ENCODE results near the gene NCAN.
"Not testable (repeated sequence)": the region's sequence is repeated elsewhere in the genome, so short reads cannot be mapped to it uniquely, and the experiment has no call there.

Gene NCAN

DNA sequence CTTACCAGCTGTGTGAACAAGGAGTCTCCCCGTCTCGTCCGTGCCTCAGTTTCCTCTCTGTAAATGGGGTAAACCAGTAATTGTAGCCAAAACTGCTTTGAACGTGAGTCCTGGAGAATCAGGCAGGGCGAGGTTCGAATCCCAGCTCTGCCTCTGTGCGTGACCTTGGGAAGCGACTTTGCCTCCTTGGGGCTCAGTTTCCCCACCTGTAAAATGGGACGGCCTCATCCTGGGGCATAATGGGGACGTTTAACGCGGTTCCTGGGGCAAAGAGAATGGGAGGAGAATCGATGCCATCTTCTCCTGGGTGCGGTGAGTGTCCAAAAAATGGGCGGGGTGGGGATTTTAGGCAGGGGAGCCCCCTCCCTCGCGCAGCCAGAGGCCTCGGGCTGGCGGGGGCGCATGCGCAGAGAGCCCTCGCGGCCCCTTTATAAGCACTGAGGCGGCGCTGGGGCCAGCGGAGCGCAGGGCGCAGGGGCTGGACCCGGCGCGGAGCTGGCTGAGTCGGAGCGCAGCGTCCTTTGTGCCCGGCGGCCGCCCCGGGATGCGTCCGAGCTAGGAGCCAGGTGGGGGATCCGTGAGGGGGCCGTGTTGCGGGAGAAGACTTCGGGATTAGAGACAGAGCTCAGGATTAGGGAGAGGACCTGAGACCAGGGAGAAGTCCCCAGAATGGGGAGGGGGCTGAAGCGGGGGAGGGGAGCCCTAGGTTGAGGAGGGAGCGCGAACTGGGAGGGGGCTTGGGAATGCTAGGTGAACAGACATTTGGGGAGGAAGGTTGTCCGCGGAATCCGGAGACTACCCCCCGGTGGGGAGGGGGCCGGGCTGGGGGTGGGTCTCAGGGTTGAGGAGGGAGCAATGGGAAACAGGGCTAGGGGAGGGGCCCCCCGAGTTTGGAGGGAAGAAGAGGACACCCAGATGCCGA is at the start of gene NCAN:
Gene NCAN (plus strand): TSS at position 460 of the 922 bp plus-strand sequence. CDS start 4,996 bp downstream, outside the sequence.
- DNase-seq, result no peak

DNA sequence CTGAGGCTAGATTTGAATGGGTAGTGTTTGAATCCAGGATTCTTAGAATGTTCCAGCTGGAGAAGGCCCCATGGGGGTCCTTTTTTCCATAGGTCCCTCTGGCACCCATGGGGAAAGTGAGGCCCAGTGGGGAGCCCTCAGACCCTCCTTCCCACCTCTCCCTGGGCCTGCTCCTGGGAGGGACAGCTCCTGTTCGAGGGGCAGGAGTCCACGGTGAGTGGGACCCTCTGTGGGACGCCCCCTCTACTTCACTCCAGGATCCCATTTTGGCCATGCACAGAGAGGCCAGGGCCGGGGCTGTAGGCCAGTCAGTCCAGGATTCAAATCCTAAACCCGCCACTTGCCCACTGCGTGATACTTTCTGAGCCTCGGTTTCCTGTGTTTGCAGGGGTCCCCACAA is 49.3 kb upstream of the NCAN start:
- DNase-seq, result no peak

DNA sequence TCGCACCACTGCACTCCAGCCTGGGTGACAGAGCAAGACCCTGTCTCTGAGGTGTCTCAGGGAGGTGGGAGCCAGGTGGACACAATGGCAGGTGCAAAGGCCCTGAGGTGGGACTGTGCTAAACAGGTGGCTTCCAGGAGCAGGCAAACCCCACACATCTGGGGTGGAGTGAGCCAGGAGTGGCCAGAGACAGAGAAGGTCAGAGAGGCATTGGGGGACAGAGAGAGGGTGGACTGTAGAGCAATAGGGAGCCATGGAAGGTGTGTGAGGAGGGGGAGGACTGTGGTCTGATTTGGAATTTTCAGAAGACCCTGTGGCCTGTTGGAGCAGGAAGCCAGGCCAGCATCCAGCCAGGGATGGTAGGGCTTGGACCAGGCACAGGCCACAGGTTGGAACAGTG is 46.4 kb upstream of the NCAN start:
- DNase-seq, result no peak

DNA sequence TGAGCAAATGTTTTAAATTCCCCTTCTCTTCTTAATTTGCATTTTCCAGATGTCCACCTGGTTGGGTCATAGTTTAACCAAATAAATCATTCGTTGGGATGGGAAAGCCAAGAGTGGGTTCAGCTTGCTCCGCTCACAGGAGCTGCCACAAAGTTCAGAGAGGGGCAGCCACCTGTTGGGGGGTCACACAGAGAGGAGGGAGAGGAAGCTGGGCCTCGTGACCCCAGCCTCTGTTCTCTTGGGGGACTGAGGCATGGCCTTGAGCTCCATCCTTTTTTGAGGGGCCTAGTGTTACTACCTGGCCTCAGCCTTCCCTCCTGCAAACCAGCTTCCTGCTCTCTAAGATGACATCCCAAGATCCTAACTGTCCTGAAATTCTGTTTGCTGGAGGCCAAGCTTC is 44.1 kb upstream of the NCAN start:
- no peak for DNase-seq

DNA sequence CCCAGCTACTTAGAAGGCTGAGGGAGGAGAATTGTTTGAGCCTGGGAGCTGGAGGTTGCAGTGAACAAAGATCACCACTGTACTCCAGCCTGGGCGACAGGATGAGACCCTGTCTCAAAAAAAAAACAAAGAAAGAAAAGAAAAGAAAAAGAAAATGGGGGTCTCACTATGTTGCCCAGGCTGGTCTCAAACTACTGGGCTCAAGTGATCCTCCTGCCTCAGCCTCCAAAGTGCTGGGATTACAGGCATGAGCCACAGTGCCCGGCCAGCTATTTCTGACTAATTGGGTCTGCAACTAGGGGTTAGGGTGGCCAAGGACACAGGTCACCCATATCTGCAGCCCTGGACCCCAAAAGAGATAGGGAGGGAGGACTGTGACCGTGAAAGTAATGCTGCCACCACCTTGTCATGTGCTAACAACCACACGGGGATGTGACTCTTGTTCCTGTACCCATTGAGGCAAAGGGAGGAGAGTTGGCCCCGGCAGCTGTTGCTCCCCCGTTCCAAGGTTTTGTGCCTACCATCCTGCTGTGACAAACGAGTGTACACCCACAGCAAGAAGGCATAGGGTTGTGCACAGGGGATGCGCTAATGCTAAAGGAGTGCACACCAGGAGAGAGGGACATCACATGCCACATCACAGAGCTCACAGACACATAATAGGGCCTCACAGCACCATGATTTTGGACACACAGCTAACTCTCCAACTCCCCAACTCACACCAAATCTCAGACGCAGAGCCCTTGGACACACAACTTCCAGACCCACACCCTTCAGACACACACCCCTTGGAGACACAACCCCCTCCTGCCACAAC is 42.3 kb upstream of the NCAN start:
- no peak for DNase-seq

DNA sequence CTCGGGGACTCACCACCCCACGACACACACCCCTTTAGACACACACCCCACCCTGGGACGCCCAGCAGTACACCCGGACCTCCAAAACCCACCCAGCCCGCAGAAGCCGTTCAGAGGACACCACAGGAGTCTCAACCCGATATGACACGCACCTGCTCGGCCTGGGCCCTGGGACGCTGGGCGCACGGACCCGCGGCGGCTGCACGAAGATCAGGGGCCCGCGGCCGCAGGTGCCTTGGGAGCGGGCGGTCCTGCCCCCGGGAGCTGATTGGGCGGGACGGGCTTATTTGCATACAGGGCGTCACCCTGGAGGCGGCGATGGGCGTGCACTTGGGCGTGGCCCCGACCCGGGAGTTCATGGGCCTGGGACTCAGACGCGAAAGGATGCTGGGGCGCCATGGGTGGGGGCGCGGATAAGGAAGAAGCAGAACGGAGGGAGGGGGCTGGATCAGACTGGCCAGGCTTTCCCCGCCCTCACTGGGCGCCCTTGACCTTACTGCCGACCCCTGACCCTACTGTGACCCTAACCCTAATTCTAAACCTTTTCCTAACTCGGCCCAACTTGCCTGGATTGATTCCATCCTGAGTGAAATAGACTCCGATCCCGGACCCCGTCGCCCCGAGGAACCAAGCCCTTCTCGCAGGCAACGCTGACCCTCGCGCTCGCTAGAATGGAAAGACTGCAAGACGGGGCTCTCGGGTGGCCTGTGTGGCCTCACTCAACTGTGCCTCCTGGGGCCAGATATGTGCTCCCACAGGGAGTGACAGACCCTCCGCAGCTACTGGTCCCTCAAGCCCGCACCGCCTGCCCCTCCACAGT is 41.5 kb upstream of the NCAN start, which contains the start of gene MEF2B:
Gene MEF2B (minus strand): TSS at position 211 of the 820 bp plus-strand sequence. CDS start 19,528 bp downstream, outside the sequence.
- DNase-seq, result peak; percentile 66 to 69

DNA sequence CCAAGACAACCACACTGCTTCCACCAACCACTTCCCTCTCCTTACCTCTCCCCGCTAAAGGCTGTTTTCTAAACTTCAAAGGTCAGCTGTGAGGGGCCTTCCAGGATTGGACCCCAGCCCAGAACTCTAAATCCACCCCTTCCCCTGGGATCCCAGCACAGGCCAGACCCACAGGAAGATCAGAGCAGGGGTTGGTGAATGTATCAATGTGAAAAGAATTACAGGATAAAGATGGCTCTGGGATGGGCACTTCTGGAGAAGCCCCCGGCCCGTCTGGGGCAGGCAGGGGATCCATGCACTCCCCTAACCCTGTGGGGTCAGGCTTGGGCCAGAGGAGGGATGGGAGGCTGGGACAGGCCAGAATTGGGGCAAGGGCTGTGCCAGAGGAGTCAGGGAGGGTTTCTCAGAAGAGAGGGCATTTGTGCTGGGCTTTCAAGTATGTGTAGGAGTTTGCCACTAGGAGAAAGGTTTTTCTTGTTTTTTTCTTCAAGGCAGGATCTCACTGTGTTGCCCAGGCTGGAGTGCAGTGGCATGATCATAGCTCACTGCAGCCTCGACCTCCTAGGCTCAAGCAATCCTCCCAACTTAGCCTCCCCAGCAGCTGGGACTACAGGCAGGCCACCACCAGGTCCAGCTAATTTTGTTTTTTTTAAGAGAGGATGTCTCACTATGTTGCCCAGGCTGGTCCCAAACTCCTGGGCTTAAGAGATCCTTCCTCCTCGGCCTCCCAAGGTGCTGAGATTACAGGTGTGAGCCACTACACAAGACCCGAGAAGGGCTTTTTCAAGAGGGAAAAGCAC is 40.7 kb upstream of the NCAN start:
- no peak for DNase-seq

DNA sequence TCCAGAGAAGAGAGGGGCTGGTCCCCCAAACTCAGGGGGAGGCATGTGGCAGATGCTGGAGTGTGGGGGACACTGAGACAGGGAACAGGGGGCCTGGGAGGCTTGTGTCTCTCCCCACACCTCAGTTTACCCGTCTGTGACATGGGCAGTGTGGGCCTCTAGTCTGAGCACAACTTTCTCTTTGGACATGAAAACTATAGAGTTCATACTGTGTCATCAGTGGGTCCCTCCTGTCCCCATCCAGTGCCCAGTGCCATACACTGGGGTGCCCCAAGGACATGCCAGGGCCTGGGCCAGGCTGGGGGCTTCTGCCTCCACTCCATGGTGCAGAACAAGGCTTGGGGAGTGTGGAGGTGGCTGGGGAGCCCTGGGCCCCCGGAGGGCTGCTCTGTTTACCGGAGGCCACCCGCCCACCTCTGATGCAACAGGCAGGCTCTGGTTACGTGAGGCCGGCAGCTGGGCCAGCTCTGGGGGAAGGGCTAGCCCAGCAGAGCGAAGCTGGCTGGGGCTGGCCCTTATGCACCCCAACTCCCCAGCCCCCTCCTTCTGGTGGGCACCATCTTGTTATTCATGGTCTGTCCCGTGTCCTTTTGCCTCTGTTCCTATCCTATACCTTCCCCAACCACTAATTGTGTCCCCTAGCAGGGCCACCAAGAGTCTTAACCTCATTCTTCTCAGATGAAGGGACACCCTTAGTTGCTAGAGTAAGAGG is 39.8 kb upstream of the NCAN start:
- DNase-seq, result no peak

DNA sequence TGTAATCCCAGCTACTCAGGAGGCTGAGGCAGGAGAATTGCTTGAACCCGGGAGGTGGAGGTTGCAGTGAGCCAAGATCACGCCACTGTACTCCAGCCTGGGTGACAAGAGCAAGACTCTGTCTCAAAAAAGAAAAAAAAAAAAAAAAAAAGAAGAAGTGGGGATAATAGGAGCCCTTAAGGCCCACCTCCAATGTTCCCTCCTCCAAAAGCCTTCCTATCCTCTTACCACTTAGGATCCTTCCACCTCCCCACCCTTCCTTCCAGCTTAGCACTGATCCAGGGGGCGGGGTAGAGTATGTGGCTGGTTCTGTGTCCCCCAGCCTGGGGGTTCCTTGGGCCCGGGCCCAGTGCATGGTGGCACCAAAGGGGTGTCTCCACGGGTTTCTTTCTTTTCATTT is 38.5 kb upstream of the NCAN start:
- not testable (repeated sequence) for DNase-seq

DNA sequence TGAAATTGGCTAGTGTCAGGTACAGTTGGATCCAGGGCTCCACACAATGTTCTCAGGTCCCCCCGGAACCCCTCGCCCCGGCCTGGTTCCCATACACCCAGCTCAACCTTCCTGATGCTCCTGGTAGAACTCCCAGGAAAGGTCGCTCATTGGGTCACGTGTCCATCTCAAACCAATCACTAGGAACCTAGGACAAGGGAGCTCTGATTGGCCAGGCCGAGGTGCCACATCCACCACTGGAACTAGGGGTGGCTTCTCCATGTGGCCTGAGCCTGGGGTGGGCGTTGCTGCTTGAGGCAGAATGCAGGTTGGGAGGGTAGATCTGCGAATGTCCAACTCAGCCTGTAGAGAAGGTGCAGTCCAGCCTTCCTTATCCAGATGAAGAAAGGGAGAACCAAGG is 34.8 kb upstream of the NCAN start:
- no peak for DNase-seq

DNA sequence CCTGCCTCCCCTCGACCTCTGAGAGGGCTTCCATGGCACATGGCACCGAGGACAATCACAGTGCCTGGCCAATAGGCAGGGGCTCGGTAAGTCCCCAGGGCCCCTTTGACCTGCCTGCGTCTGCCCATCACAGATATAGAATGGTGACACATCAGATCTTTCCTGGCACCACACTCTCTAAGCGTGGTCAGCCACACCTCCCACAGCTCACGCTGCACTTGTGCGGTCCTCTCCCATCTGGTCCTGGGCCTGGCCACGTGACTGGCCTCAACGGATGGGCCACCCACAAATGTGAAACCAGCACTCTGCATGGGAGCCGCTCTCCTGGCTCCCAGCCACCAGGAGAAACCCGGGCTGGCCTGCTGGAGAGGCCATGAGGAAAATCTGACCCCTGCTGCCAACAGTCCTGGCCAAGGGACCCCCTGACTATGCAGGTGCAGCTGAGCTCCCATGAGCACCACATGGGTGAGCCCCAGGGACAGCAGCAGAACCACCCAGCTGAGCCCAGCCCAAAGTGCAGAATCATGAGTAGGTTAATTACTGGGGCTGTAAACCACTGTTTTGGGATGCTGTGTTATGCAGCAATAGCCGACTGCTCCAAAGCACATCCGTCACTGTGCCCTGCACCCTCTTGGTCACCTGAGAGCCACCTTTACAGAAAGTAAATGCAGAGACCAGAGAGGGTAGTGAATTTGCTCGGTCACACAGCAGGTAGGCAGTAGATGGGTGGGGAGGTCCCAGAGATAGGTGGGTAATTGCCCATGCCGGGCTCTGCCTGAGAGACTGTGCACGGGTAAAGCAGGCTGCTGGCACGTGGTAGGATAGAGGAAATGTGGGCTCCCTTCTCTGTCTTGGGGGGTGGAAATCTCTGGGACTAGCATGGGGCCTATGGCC is 32.0 kb upstream of the NCAN start:
- DNase-seq, result no peak

DNA sequence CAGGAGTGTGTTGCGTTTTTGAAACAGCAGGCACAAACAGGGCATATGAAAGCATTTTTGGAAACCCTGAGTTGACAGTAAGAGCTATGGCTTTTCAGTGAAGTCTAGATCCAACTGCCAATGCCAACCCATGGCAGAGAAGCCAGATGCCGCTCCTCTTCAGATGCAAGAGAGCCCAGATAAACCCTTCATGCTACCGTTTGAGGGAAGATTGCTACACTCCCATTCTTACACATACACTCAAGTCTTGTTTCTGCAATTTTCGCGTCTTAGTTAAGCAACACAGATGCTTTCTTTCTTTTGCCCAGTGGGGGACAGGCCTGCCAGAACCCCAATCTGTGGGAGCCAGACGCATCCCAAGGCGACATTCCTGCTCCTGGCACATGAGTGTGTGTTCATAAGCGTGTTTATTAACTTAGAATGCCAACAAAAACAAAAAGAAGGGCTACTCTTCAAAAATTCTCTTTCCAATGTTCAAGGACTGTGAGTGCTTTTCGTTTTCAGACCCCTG is 30.2 kb upstream of the NCAN start:
- DNase-seq, result no peak

DNA sequence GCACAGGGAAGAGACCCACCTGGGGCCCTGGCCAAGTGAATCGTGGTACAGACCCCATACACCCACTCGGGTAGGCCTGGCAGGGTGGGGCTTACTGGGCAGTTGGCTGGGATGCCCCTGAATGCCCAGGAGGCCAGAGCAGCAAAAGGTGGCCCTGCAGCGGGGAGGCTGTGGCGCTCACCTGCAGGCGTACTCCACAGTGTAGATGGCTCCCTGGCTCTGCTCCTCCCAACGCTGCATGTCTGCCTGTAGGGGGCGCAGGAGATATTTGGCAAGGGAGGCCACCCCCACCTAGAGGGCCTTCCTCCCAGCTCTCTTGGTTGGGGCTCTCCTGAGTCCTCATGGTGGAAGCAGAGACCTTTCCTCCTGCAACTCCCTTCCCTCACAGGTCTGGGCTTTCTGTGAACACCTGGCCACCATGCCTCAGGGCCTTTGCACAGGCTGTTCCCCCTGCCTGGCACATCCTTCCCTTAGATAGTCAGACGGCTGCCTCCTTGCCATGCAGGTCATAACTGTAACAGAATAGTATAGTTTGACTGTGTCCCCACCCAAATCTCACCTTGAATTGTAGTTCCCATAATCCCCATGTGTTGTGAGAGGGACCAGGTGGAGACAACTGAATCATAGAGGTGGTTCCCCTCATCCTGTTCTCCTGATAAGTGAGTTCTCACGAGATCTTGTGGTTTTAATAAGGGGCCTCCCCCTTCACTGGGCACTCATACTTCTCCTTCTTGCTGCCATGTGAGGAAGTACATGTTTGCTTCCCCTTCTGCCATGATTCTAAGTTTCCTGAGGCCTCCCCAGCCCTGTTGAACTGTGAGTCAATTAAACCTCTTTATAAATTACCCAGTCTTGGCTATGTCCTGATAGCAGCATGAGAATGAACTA is 25.7 kb upstream of the NCAN start:
- DNase-seq, result peak; percentile 48 to 50

DNA sequence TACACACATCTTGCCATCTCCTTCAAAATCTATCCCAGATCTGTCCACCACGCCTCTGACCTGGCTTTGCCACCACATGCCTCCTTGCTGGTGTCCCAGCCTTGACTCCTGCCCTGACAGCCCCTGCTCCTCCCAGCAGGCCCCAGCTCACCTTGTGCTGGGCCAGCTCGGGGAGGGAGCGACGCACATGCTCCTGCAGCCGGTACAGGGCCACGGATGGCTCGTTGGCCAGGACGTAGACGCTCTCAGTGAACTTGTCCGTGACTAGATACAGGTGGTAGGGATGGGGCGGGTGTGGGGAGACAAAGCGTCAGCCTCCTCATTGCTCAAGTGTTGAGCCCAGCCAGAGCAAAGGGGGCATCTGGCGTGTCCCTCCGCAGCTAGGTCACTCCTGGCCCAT is 25.0 kb upstream of the NCAN start:
- DNase-seq, result no peak

DNA sequence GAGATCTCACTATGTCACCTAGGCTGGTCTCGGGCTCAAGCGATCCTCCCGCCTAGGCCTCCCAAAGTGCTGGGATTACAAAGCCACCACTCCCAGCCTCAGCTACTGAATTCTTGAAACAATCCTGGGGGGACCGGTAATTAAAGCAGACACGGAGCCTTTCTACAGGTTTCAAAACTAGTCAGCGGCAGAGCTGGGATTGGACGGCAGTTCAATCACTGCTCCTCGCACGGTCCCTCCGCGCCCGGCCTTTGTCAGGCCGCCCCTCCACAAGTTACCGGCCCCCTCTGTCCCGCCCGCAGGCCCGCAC is 20.0 kb upstream of the NCAN start:
- no peak for DNase-seq

DNA sequence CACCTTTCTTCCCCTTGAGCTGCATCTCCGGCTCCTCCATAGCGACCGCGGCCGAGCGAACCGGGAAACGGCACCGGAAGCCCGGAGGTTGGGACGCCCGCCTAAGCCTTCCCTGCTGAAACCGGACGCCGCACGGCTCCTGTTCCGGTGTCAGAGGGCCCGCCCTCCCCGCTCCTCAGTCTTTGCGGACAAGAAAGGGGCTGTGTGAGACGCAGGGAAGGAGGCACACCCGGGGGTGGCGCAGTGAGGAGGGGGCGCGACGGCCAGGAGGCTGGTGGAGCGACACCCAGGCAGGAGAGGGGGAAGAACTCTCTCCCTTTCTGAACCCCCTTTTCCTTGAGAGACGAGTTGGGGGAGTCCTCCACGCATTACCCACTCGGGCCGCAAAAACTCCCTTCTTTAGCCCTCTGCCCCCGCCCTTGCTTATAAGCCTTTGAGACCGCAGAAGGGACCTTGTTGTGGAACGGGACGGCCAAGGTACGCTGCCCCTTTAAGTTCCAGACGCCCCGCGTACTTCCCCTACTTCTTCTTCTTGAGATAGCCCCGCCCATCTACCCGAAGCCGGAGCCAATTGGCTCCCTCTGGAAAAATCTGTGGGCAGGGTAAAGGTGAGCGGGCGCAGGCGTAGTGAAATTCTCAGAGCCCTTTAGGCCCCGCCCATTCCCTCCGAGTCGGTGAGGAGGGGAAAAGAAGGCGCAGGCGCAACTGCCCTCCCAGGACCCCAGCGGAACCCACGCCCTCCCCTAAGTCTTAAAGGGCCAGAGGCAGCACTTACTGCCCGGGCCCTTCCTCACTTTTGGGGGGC is 19.5 kb upstream of the NCAN start, which contains the start of the genes BORCS8 and RFXANK:
Gene BORCS8 (minus strand): TSS at position 75 of the 805 bp plus-strand sequence. CDS start 35 bp downstream, at position 40.
Gene RFXANK (plus strand): TSS at position 181 of the 805 bp plus-strand sequence. CDS start 1,689 bp downstream, outside the sequence.
- peak; percentile 98 for DNase-seq

DNA sequence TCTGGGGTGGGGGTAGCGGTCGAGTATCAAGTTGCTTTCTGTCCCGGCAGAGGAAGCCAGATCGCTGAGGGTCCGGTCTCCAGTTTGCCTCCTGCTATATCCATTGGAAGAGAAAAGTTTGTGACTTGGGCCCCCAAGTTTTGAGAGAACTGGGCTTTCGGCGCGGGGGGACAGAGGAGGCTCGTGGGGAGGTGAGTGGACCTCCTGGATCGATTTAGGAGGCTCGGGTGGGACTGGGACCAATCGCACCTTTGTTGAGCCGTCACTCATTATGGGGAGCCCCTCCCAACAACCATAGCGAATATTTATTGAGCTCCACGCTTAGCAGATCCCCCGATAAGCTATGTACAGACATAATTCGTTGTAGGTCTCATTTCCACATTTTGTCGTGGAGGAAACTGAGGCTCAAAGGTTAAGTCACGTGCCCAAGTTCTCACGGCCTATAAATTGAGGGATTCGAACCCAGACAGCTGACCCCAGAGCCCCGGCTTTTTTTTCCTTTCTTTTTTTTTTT is 18.8 kb upstream of the NCAN start:
- DNase-seq, result no peak

DNA sequence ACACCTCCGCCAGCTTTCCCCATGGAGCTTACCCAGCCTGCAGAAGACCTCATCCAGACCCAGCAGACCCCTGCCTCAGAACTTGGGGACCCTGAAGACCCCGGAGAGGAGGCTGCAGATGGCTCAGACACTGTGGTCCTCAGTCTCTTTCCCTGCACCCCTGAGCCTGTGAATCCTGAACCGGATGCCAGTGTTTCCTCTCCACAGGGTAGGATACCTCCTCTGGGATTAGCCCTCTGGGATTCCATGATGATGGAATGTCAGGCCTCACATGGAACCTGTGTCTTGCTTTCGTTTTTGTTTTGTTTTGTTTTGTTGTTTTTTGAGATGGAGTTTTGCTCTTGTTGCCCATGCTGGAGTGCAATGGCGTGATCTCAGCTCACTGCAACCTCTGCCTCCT is 17.8 kb upstream of the NCAN start:
- no peak for DNase-seq
